Liver (tissue), 9 donors: ENCODE results near the gene AMOTL1. TPM values are rescaled to one million over a fixed set of nuclear protein-coding genes. Genes with fewer than 3 reads are reported as not detected.

ENCODE experiments used
- DNase-seq: peaks from one replicate; pipeline ENCODE4 v3.0.0-alpha.2; 2017; ENCODE audit warnings: low spot score
- H3K27ac ChIP-seq, 2 donors: one replicate each; pipeline ENCODE4 v1.7.0; 2013; ENCODE audit warnings: inconsistent platforms in 2 of 2, low read length in 2 of 2, control low read depth in 1 of 2, low read depth in 1 of 2, mild to moderate bottlenecking in 1 of 2
- H3K27me3 ChIP-seq, 4 donors: one replicate each; pipeline versions ENCODE4 v1.6.1 to v1.7.0; 2013; ENCODE audit warnings: low read length in 3 of 4, inconsistent platforms in 1 of 4, mild to moderate bottlenecking in 1 of 4, moderate library complexity in 1 of 4; ENCODE audit not compliant: control insufficient read depth in 4 of 4, insufficient read depth in 4 of 4
- H3K36me3 ChIP-seq, 4 donors: one replicate each; pipeline versions ENCODE4 v1.6.1 to v1.7.0; 2013; ENCODE audit warnings: low read length in 3 of 4, mild to moderate bottlenecking in 3 of 4, low read depth in 1 of 4, moderate library complexity in 1 of 4; ENCODE audit not compliant: control insufficient read depth in 4 of 4, insufficient read depth in 3 of 4
- H3K4me1 ChIP-seq, 4 donors: one replicate each; pipeline versions ENCODE4 v1.6.1 to v1.7.0; 2013; ENCODE audit warnings: low read length in 3 of 4, mild to moderate bottlenecking in 3 of 4, moderate library complexity in 1 of 4; ENCODE audit not compliant: control insufficient read depth in 4 of 4, insufficient read depth in 4 of 4
- H3K4me3 ChIP-seq, 3 donors: one replicate each; pipeline versions ENCODE4 v1.6.1 to v1.7.0; 2013; ENCODE audit warnings: low read length in 3 of 3, control low read depth in 1 of 3, low read depth in 1 of 3, mild to moderate bottlenecking in 1 of 3
- H3K9ac ChIP-seq, 2 donors: one replicate each; pipeline ENCODE4 v1.7.0; 2013; ENCODE audit warnings: low read length in 2 of 2, mild to moderate bottlenecking in 2 of 2, moderate library complexity in 2 of 2, control low read depth in 1 of 2, low read depth in 1 of 2
- H3K9me3 ChIP-seq, 4 donors: one replicate each; pipeline versions ENCODE4 v1.6.1 to v1.7.0; 2013; ENCODE audit warnings: low read length in 3 of 4; ENCODE audit not compliant: control insufficient read depth in 4 of 4
- ATF3 ChIP-seq: IDR thresholded peaks from 2 replicates; pipeline ENCODE4 v1.6.1; 2016; ENCODE audit warnings: antibody characterized with exemption
- CTCF ChIP-seq: fragments of 150-350 bp; IDR thresholded peaks from 2 replicates; pipeline ENCODE4 v1.5.1; 2017; ENCODE audit warnings: improper control_type of control experiment, low read depth, low read length; ENCODE audit not compliant: missing input control
- EGR1 ChIP-seq, 2 donors: IDR thresholded peaks; 2 replicates each; pipeline ENCODE4 v1.6.1; 2016 to 2018; ENCODE audit warnings: antibody characterized with exemption in 2 of 2, low read depth in 2 of 2
- FOXA1 ChIP-seq: IDR thresholded peaks from 2 replicates; pipeline ENCODE4 v1.6.1; 2016; ENCODE audit warnings: antibody characterized with exemption
- FOXA2 ChIP-seq: IDR thresholded peaks from 2 replicates; pipeline ENCODE4 v1.6.1; 2016; ENCODE audit warnings: antibody characterized with exemption
- GABPA ChIP-seq, 2 donors: IDR thresholded peaks in 1 of 2; conservative IDR thresholded peaks in 1 of 2; 2 replicates each; pipeline ENCODE4 v1.6.1; 2016; ENCODE audit warnings: antibody characterized with exemption in 2 of 2, mild to moderate bottlenecking in 1 of 2, moderate library complexity in 1 of 2
- HNF4A ChIP-seq, 2 donors: conservative IDR thresholded peaks; 2 replicates each; pipeline ENCODE4 v1.6.1; 2016; ENCODE audit warnings: antibody characterized with exemption in 2 of 2, mild to moderate bottlenecking in 2 of 2
- HNF4G ChIP-seq: IDR thresholded peaks from 2 replicates; pipeline ENCODE4 v1.6.1; 2016; ENCODE audit warnings: antibody characterized with exemption
- MAX ChIP-seq: IDR thresholded peaks from 2 replicates; pipeline ENCODE4 v1.6.1; 2016; ENCODE audit warnings: antibody characterized with exemption
- NR2F2 ChIP-seq: IDR thresholded peaks from 2 replicates; pipeline ENCODE4 v1.6.1; 2016; ENCODE audit warnings: antibody characterized with exemption
- RAD21 ChIP-seq, 2 donors: IDR thresholded peaks; 2 replicates each; pipeline ENCODE4 v1.6.1; 2016; ENCODE audit warnings: antibody characterized with exemption in 2 of 2, mild to moderate bottlenecking in 2 of 2
- REST ChIP-seq: IDR thresholded peaks from 2 replicates; pipeline ENCODE4 v1.6.1; 2016; ENCODE audit warnings: antibody characterized with exemption, mild to moderate bottlenecking
- RXRA ChIP-seq, 2 donors: IDR thresholded peaks; 2 replicates each; pipeline ENCODE4 v1.6.1; 2017 to 2018; ENCODE audit warnings: antibody characterized with exemption in 2 of 2, mild to moderate bottlenecking in 1 of 2
- SP1 ChIP-seq: IDR thresholded peaks from 2 replicates; pipeline ENCODE4 v1.6.1; 2018; ENCODE audit warnings: antibody characterized with exemption, mild to moderate bottlenecking
- ZBTB33 ChIP-seq: IDR thresholded peaks from 2 replicates; pipeline ENCODE4 v1.6.1; 2016; ENCODE audit warnings: antibody characterized with exemption
- WGBS: extraction: QIAGEN DNeasy Blood & Tissue Kit; methylation state at CpG from one replicate; pipeline ENCODE4 v1.1.7; 2013; 5-methylcytosine and 5-hydroxymethylcytosine counted together
- polyA plus RNA-seq, 2 donors: library from polyadenylated mRNA; stranded (reverse) in 1 of 2; unstranded in 1 of 2; fragments of 200-250 nt in 1 of 2; fragments of >200 nt in 1 of 2; fragmentation: Nextera tagmentation in 1 of 2; extraction: Ambion mirVana in 1 of 2; gene quantifications; one replicate each; pipeline versions ENCODE4 v1.2.1 to v1.2.3, GENCODE V29; 2013 to 2015
- total RNA-seq, 2 donors: library from RNA; depleted of rRNA; stranded (reverse); fragments of >200 nt; gene quantifications; one replicate each; pipeline ENCODE4 v1.2.3, GENCODE V29; 2014
- donor health status: healthy.
- donor health status: healthy.
- donor health status: healthy.
- donor health status: healthy.
- donor health status: healthy.

The AMOTL1 gene
- total and polyA plus RNA-seq, 4 donors: 2.2 to 29.5 (median 7.2) TPM

- Histone ChIP-seq H3K27ac (no peak overlapping the region), H3K9ac (no peak overlapping the region), H3K36me3 (peaks cover 0 to 4% (median 0%) of the 10 kb centered on the region in 4 donors), H3K4me1 (no peaks in the 10 kb centered on the region), H3K27me3 (no peaks in the 10 kb centered on the region), H3K9me3 (no peaks in the 10 kb centered on the region), H3K4me3 (no peak overlapping the region)
- no peak for DNase-seq
- 0% methylated on average over 1 of the region's 1 CpG for WGBS
- no peak for TF ChIP-seq RXRA (IDR thresholded peaks at IDR 0.05)
Measured at GRCh38 chr11:94888204-94888603, 120.0 kb downstream of the AMOTL1 start.

GRCh38 chr11:94895451-94895850 lies 127.3 kb downstream of the AMOTL1 start:
- 77% methylated on average over 2 of the region's 2 CpGs for WGBS
- Histone ChIP-seq H3K27ac (no peak overlapping the region), H3K4me3 (no peak overlapping the region), H3K9me3 (no peaks in the 10 kb centered on the region), H3K27me3 (no peaks in the 10 kb centered on the region), H3K4me1 (no peaks in the 10 kb centered on the region), H3K9ac (no peak overlapping the region), H3K36me3 (no peaks in the 10 kb centered on the region)
- TF ChIP-seq NR2F2 (no peak), HNF4A (conservative IDR thresholded peaks at IDR 0.05) (no peak), REST (no peak), RXRA (IDR thresholded peaks at IDR 0.05) (no peak), ZBTB33 (no peak), MAX (no peak), SP1 (no peak), EGR1 (IDR thresholded peaks at IDR 0.05; ENCODE audit: low read depth in 2 of 2) (no peak), FOXA1 (no peak), GABPA (IDR thresholded peaks at IDR 0.05 in 1 of 2, conservative IDR thresholded peaks at IDR 0.05 in 1 of 2) (no peak), RAD21 (IDR thresholded peaks at IDR 0.05) (no peak)
- no peak for DNase-seq

- Histone ChIP-seq H3K36me3 (no peaks in the 10 kb centered on the region), H3K9ac (no peak overlapping the region), H3K4me1 (no peaks in the 10 kb centered on the region), H3K27ac (no peak overlapping the region), H3K9me3 (no peaks in the 10 kb centered on the region), H3K4me3 (no peak overlapping the region), H3K27me3 (no peaks in the 10 kb centered on the region)
- no peak for DNase-seq
- WGBS: 90% methylated on average over 2 of the region's 2 CpGs
- TF ChIP-seq GABPA (IDR thresholded peaks at IDR 0.05 in 1 of 2, conservative IDR thresholded peaks at IDR 0.05 in 1 of 2): no peak
- TF ChIP-seq REST: no peak
- TF ChIP-seq ATF3: no peak
- no peak for TF ChIP-seq HNF4G
- no peak for TF ChIP-seq FOXA1
- TF ChIP-seq CTCF: no peak
- TF ChIP-seq EGR1 (IDR thresholded peaks at IDR 0.05; ENCODE audit: low read depth in 2 of 2): no peak
- no peak for TF ChIP-seq SP1
- TF ChIP-seq MAX: no peak
- no peak for TF ChIP-seq FOXA2
- no peak for TF ChIP-seq RAD21 (IDR thresholded peaks at IDR 0.05)
Measured at GRCh38 chr11:94895971-94896370, 127.8 kb downstream of the AMOTL1 start.
